Prostate gland (tissue), 2 donors: Measurements from ENCODE around the gene R3HDM4. TPM values are rescaled to one million over a fixed set of nuclear protein-coding genes. Genes with fewer than 3 reads are reported as not detected.
A peak's percentile ranks its signal among the peaks of the same experiment; 100 is the strongest.

Experiments
- DNase-seq: peaks from one replicate; pipeline ENCODE4 v3.0.0-alpha.2; 2019; ENCODE audit warnings: low spot score
- H3K27ac ChIP-seq, 2 donors: fragments of 200-600 bp; sonication (generic); 2 replicates each; pipeline ENCODE4 v1.5.1; 2017 to 2019
- H3K27me3 ChIP-seq: fragments of 200-600 bp; sonication (generic); replicated peaks from 2 replicates; pipeline ENCODE4 v1.5.1; 2019; ENCODE audit not compliant: insufficient read depth
- H3K36me3 ChIP-seq, 2 donors: fragments of 200-600 bp; sonication (generic); 1 replicate in 1 of 2; 2 replicates in 1 of 2; pipeline versions ENCODE4 v1.5.1 to v1.8.1; 2017 to 2019
- H3K4me1 ChIP-seq: fragments of 200-600 bp; sonication (generic); replicated peaks from 2 replicates; pipeline ENCODE4 v1.5.1; 2019
- H3K4me3 ChIP-seq, 2 donors: fragments of 200-600 bp; sonication (generic); 2 replicates each; pipeline ENCODE4 v1.5.1; 2017 to 2019
- H3K9me3 ChIP-seq: fragments of 200-600 bp; sonication (generic); 2 replicates; pipeline ENCODE4 v1.5.1; 2017
- POLR2A ChIP-seq: fragments of 450-650 bp; IDR thresholded peaks from one replicate; pipeline ENCODE4 v1.6.1; 2016; ENCODE audit warnings: antibody characterized with exemption, mild to moderate bottlenecking
- POLR2AphosphoS5 ChIP-seq: sonication (generic); formaldehyde crosslinking; IDR thresholded peaks from one replicate; pipeline ENCODE4 v1.6.1; 2017; ENCODE audit warnings: antibody characterized with exemption
- WGBS: methylation state at CpG from one replicate; pipeline ENCODE4 v1.1.5; 2018; 5-methylcytosine and 5-hydroxymethylcytosine counted together
- intact Hi-C: fragments of 100-400 bp; cut with DNase I; formaldehyde crosslinking; loops from one replicate; pipeline ENCODE4 v1.14.2; 2022
- total RNA-seq, 2 donors: library from RNA; depleted of rRNA; stranded (reverse); fragments of >200 nt; gene quantifications; one replicate each; pipeline ENCODE4 v1.1.0, GENCODE V29; 2016
- TF ChIP-seq, protein P1 (sequence below), 4 experiments: fragments of 200-600 bp in 2 of 4; fragments of 450-650 bp in 2 of 4; sonication (generic) in 2 of 4; IDR thresholded peaks; 1 replicate in 3 of 4; 2 replicates in 1 of 4; pipeline ENCODE4 v1.5.1; 2016 to 2019; ENCODE audit warnings: antibody characterized with exemption in 4 of 4, mild to moderate bottlenecking in 2 of 4, moderate library complexity in 2 of 4

R3HDM4 gene
- total RNA-seq, 2 donors from 2014 or later: 36.9 to 58.7 TPM

DNA sequence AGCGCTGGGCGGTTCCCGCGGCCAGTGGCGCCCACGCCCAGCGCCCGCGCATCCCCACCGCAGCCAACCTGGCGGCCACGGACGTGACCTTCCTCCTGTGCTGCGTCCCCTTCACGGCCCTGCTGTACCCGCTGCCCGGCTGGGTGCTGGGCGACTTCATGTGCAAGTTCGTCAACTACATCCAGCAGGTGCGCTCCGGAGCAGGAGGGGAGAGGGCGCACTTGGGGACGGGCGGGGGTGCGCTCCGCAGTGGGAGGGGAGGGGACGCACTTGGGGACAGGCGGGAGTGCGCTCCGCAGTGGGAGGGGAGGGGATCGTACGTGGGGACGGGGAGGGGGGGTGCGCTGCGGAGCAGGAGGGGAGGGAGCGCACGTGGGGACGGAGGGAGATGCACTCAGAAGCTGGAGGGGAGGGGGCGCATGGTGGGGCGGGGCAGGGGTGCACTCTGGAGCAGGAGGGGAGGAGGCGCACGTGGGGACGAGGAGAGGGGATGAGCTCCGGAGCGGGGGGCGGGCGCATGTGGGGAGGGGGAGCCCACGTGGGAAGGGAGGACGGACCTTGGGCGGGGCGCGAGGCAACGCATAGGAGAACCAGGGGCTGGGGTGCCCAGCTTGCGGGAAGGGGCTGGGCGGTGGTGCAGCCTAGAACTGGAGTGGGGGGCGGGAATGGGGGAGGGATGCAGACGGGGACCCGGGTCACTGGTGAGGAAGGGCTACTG is 5.6 kb upstream of the R3HDM4 start:
- Histone ChIP-seq H3K4me3 (no peak overlapping the region), H3K4me1 (peaks cover 7% of the 10 kb centered on the region), H3K9me3 (no peaks in the 10 kb centered on the region), H3K27me3 (peaks cover 20% of the 10 kb centered on the region), H3K36me3 (no peaks in the 10 kb centered on the region), H3K27ac (no peak overlapping the region)
- no peak for DNase-seq
- TF ChIP-seq POLR2AphosphoS5 (no peak), POLR2A (no peak)
- TF ChIP-seq, protein P1, sequence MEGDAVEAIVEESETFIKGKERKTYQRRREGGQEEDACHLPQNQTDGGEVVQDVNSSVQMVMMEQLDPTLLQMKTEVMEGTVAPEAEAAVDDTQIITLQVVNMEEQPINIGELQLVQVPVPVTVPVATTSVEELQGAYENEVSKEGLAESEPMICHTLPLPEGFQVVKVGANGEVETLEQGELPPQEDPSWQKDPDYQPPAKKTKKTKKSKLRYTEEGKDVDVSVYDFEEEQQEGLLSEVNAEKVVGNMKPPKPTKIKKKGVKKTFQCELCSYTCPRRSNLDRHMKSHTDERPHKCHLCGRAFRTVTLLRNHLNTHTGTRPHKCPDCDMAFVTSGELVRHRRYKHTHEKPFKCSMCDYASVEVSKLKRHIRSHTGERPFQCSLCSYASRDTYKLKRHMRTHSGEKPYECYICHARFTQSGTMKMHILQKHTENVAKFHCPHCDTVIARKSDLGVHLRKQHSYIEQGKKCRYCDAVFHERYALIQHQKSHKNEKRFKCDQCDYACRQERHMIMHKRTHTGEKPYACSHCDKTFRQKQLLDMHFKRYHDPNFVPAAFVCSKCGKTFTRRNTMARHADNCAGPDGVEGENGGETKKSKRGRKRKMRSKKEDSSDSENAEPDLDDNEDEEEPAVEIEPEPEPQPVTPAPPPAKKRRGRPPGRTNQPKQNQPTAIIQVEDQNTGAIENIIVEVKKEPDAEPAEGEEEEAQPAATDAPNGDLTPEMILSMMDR (IDR thresholded peaks at IDR 0.05): no peak
- intact Hi-C loops: no loop called here
- WGBS: 2% methylated on average over 31 of the region's 58 CpGs

DNA sequence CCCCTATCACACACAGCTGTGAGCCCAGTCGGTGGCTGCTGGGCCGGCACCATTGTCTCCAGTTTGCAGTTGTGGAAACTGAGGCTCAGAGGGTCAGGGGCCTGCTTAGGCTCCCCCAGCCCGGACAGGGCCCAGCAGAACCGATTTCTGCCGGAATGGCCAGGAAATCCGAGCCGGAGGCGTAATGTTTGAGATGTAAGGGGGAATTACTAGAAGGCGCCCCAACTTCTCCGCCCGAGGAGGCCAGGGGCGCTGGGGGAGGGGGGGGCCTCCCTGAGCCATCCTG is 5.1 kb upstream of the R3HDM4 start:
- peaks cover 20% of the 10 kb centered on the region for H3K27me3 ChIP-seq
- TF ChIP-seq, protein P1 (IDR thresholded peaks at IDR 0.05): no peak
- TF ChIP-seq POLR2A: no peak
- TF ChIP-seq POLR2AphosphoS5: no peak
- intact Hi-C loops: no loop called here
- DNase-seq: no peak
- no peak overlapping the region for H3K27ac ChIP-seq
- H3K36me3 ChIP-seq: no peaks in the 10 kb centered on the region
- no peaks in the 10 kb centered on the region for H3K9me3 ChIP-seq
- H3K4me3 ChIP-seq: peak overlapping the region in 1 of 2 donors; percentile 23
- H3K4me1 ChIP-seq: peaks cover 7% of the 10 kb centered on the region
- WGBS: 1% methylated on average over 11 of the region's 12 CpGs

DNA sequence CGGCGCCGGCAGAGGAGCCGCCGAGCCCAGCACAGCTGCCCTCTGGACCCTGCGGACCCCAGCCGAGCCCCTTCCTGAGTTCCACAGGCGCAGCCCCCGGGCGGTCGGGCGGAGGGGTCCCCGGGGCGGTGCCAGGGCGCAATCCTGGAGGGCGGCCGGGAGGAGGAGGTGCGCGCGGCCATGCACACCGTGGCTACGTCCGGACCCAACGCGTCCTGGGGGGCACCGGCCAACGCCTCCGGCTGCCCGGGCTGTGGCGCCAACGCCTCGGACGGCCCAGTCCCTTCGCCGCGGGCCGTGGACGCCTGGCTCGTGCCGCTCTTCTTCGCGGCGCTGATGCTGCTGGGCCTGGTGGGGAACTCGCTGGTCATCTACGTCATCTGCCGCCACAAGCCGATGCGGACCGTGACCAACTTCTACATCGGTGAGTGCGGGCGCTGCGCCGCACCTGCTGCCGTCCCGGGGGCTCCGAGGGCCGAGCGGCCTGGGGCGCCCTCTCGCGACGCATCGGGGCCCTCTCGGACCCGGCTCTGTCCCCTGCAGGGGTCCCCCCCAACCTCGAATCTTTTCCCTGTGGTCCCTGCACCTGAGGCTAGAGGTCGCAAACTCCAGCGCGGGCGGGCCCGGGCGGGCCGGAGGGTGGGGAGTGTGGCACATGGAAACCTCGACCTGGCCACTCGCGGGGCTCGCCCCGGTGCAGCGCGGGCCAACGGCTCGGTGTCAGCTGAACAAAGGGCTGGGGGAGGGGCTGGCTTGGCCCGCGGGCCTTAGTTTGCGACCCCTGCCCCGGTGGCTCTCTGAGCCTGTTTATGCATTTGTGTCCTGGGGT is 4.5 kb upstream of the R3HDM4 start, which contains the start of gene KISS1R:
Gene KISS1R (plus strand): TSS at position 11 of the 829 bp plus-strand sequence. CDS start 170 bp downstream, at position 181.
- WGBS: 0% methylated on average over 48 of the region's 87 CpGs
- Histone ChIP-seq H3K4me1 (peaks cover 7% of the 10 kb centered on the region), H3K27ac (no peak within 1 kb of the TSS), H3K36me3 (no peaks in the 10 kb centered on the region), H3K27me3 (peaks cover 20% of the 10 kb centered on the region), H3K4me3 (peak within 1 kb of the TSS; percentile 3 to 23), H3K9me3 (no peaks in the 10 kb centered on the region)
- DNase-seq: no peak
- intact Hi-C loops: no loop called here
- TF ChIP-seq, protein P1 (IDR thresholded peaks at IDR 0.05): peak in 3 of 4 experiments; percentile 32 to 61 (median 46)
- TF ChIP-seq POLR2A: no peak

DNA sequence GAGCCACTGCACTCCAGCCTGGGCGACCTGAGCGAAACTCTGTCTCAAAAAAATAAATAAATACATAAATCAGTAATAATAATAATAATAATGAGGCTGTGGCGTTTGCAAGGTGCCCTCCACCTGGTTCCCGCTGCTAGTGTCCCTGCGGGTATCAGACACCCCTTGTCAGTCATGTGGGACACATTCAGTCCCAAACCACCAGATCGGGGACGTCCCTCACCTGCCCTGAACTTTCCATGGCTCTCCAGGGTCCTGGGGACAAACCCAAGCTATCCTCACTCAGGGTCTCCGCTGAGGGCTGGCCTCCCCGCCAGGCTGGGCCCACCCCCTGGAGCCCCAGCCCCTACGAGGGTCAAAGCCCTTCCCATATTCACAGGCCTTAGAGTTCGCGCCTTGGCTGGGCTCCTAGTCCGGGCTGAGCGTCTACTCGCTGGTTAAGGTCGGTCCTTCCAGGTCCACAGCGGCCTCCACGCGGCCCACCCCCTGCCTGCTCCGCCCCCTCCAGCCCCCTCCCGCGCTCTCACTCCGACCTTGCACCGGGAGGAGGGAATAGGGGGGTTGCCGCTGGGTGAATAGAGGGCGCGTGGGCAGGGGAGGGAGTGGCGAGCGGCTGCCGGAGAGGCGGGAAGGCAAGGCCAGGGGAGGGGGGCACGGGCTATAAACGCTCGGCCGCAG is 3.8 kb upstream of the R3HDM4 start:
- Histone ChIP-seq H3K4me3 (peak overlapping the region; percentile 3 to 23), H3K36me3 (no peaks in the 10 kb centered on the region), H3K27ac (no peak overlapping the region), H3K27me3 (peaks cover 20% of the 10 kb centered on the region), H3K9me3 (no peaks in the 10 kb centered on the region), H3K4me1 (peaks cover 7% of the 10 kb centered on the region)
- WGBS: 22% methylated on average over 33 of the region's 35 CpGs
- intact Hi-C loops: no loop called here
- DNase-seq: no peak
- TF ChIP-seq, protein P1 (IDR thresholded peaks at IDR 0.05): no peak
- TF ChIP-seq POLR2AphosphoS5: no peak
- TF ChIP-seq POLR2A: no peak
